K562 (cell line): ENCODE results near the gene NDUFS6. TPM values are rescaled to one million over a fixed set of nuclear protein-coding genes. Genes with fewer than 3 reads are reported as not detected.

Experiments used
- ATAC-seq: fragments of 200-7000 bp; cut with Tn5 transposase; 3 replicates; pipeline ENCODE4 v1.9.1; 2020; ENCODE audit warnings: moderate library complexity
- BruUV-seq: library from RNA; stranded (reverse); fragments of 400-500 nt; replicated peaks from 2 replicates; lab custom pipeline; 2021; lab: Mats Ljungman, UMichigan
- CTCF ChIA-PET: fragments of 300-600 bp; formaldehyde crosslinking; extraction: SDS; loops from one replicate; lab custom pipeline; 2021; ENCODE audit warnings: low intra/inter-chr PET ratio; lab: Yijun Ruan, JAX
- POLR2A ChIA-PET: fragments of 300-600, 350-650 bp; sonication (Branson Sonifier 250); formaldehyde crosslinking; extraction: SDS; loops from one replicate; lab custom pipeline; 2021; ENCODE audit warnings: antibody characterized with exemption, inconsistent platforms; lab: Yijun Ruan, JAX
- DNase-seq, 4 experiments: peaks; one replicate each; pipeline versions ENCODE4 v3.0.0 to v3.0.0-alpha.2; 2011 to 2018; ENCODE audit warnings: low spot score in 3 of 4, mixed read lengths in 3 of 4; ENCODE audit errors: extremely low read depth in 1 of 4
- FAIRE-seq: peaks from 2 replicates; lab custom pipeline; 2011; peaks lifted over from hg19 to GRCh38; lab: Jason Lieb, UNC
- H2AFZ ChIP-seq: 2 replicates; pipeline ENCODE4 v1.6.0; 2011; ENCODE audit warnings: low read depth, low read length, control low read depth, inconsistent platforms
- H3K27ac ChIP-seq: fragments of 200-600 bp; 3 replicates; pipeline ENCODE4 v1.8.0; 2011; ENCODE audit warnings: low read depth, mild to moderate bottlenecking, control low read depth, inconsistent platforms, low read length, moderate library complexity, mixed read lengths; ENCODE audit errors: extremely low read depth
- H3K27me3 ChIP-seq, 2 experiments: fragments of 300-600 bp in 1 of 2; 2 replicates in 1 of 2; 3 replicates in 1 of 2; pipeline versions ENCODE4 v1.6.0 to v1.8.0; 2011; ENCODE audit warnings: inconsistent platforms in 2 of 2, low read length in 2 of 2, mild to moderate bottlenecking in 1 of 2, mixed read lengths in 1 of 2, moderate library complexity in 1 of 2; ENCODE audit not compliant: control insufficient read depth in 2 of 2, insufficient read depth in 2 of 2
- H3K36me3 ChIP-seq: fragments of 300-600 bp; 3 replicates; pipeline ENCODE4 v1.8.0; 2011; ENCODE audit warnings: mild to moderate bottlenecking, low read length, inconsistent platforms; ENCODE audit not compliant: control insufficient read depth, insufficient read depth
- H3K4me1 ChIP-seq, 2 experiments: fragments of 200-600 bp in 1 of 2; replicated peaks in 1 of 2; 2 replicates in 1 of 2; 3 replicates in 1 of 2; pipeline versions ENCODE4 v1.5.1 to v1.8.0; 2011; ENCODE audit warnings: inconsistent platforms in 2 of 2, low read length in 2 of 2, mild to moderate bottlenecking in 1 of 2, mixed read lengths in 1 of 2, moderate library complexity in 1 of 2; ENCODE audit not compliant: control insufficient read depth in 2 of 2, insufficient read depth in 2 of 2
- H3K4me2 ChIP-seq: 2 replicates; pipeline ENCODE4 v1.6.1; 2011; ENCODE audit warnings: low read length, control low read depth, inconsistent platforms, mixed read lengths; ENCODE audit not compliant: insufficient read depth
- H3K4me3 ChIP-seq: fragments of 200-600 bp; sonication (generic), shearing (Covaris generic); 2 replicates; pipeline ENCODE4 v1.5.1; 2016; ENCODE audit warnings: control low read depth, inconsistent platforms
- H3K79me2 ChIP-seq: fragments of 200-600 bp; 3 replicates; pipeline ENCODE4 v1.8.0; 2011; ENCODE audit warnings: low read length, inconsistent platforms; ENCODE audit not compliant: control insufficient read depth, insufficient read depth
- H3K9ac ChIP-seq, 2 experiments: 2 replicates each; pipeline versions ENCODE4 v1.6.0 to v1.6.1; 2011; ENCODE audit warnings: low read depth in 2 of 2, low read length in 2 of 2, control low read depth in 1 of 2, inconsistent platforms in 1 of 2, mild to moderate bottlenecking in 1 of 2, mixed read lengths in 1 of 2; ENCODE audit not compliant: insufficient read depth in 1 of 2
- H3K9me1 ChIP-seq: one replicate; pipeline ENCODE4 v1.6.0; 2011; ENCODE audit warnings: inconsistent platforms, mild to moderate bottlenecking, low read length, moderate library complexity; ENCODE audit not compliant: control insufficient read depth, insufficient read depth
- H3K9me3 ChIP-seq: replicated peaks from 2 replicates; pipeline ENCODE4 v1.5.1; 2011; ENCODE audit warnings: low read depth, low read length, inconsistent platforms; ENCODE audit not compliant: control insufficient read depth, insufficient read depth
- H4K20me1 ChIP-seq: replicated peaks from 2 replicates; pipeline ENCODE4 v1.6.1; 2011; ENCODE audit warnings: low read length, inconsistent platforms, mixed read lengths; ENCODE audit not compliant: control insufficient read depth, insufficient read depth
- ELF4 ChIP-seq: fragments of 450-650 bp; formaldehyde crosslinking; IDR thresholded peaks from 2 replicates; pipeline ENCODE4 v1.4.0; 2022; ENCODE audit warnings: missing genetic modification characterization
- NFRKB ChIP-seq: fragments of 450-650 bp; IDR thresholded peaks from 2 replicates; pipeline ENCODE4 v1.6.1; 2016; ENCODE audit warnings: low read depth
- NRF1 ChIP-seq, 2 experiments: fragments of 450-650 bp; IDR thresholded peaks in 1 of 2; conservative IDR thresholded peaks in 1 of 2; 2 replicates each; pipeline ENCODE4 v1.6.1; 2014; ENCODE audit warnings: mild to moderate bottlenecking in 2 of 2
- PKNOX1 ChIP-seq: fragments of 450-650 bp; IDR thresholded peaks from 2 replicates; pipeline ENCODE4 v1.6.1; 2016
- POLR2G ChIP-seq: fragments of 200-400 bp; formaldehyde crosslinking; IDR thresholded peaks from 2 replicates; pipeline ENCODE4 v1.6.1; 2017; ENCODE audit warnings: low read depth, mild to moderate bottlenecking, antibody characterized with exemption, low read length, moderate library complexity
- PTRF ChIP-seq: fragments of 450-650 bp; IDR thresholded peaks from 2 replicates; pipeline ENCODE4 v1.6.1; 2016; ENCODE audit warnings: mild to moderate bottlenecking, missing genetic modification characterization, missing compliant biosample characterization
- SAFB ChIP-seq: fragments of 200-400 bp; formaldehyde crosslinking; IDR thresholded peaks from 2 replicates; pipeline ENCODE4 v1.6.1; 2017; ENCODE audit warnings: low read depth, low read length, borderline replicate concordance
- SMARCB1 ChIP-seq: IDR thresholded peaks from 2 replicates; pipeline ENCODE4 v1.6.1; 2011; ENCODE audit warnings: improper control_type of control experiment, low read depth; ENCODE audit not compliant: insufficient read length
- ZFP1 ChIP-seq: fragments of 450-650 bp; formaldehyde crosslinking; IDR thresholded peaks from 2 replicates; pipeline ENCODE4 v1.4.0; 2020; ENCODE audit warnings: mild to moderate bottlenecking, mixed read lengths
- ZNF224 ChIP-seq: sonication (generic); formaldehyde crosslinking; IDR thresholded peaks from 2 replicates; pipeline ENCODE4 v1.8.0; 2022; ENCODE audit warnings: mild to moderate bottlenecking, missing genetic modification reagents
- ZNF512 ChIP-seq: IDR thresholded peaks from 2 replicates; pipeline ENCODE4 v1.6.1; 2016; ENCODE audit warnings: missing genetic modification characterization, missing compliant biosample characterization
- ZNF707 ChIP-seq: fragments of 250-450 bp; sonication (Bioruptor Pico); conservative IDR thresholded peaks from 2 replicates; pipeline ENCODE4 v1.8.0; 2022; ENCODE audit warnings: inconsistent platforms, mild to moderate bottlenecking, moderate library complexity
- ZSCAN29 ChIP-seq: fragments of 450-650 bp; IDR thresholded peaks from 2 replicates; pipeline ENCODE4 v1.6.1; 2017
- WGBS: fragments of 100-300 bp; shearing (Covaris generic); methylation state at CpG from one replicate; pipeline ENCODE4 v1.1.6; 2016; ENCODE audit warnings: low coverage, mixed read lengths; ENCODE audit not compliant: insufficient coverage; ENCODE audit errors: missing lambda C conversion rate; 5-methylcytosine and 5-hydroxymethylcytosine counted together
- in situ Hi-C: fragments of 300-500 bp; cut with MboI; formaldehyde crosslinking; loops from 4 replicates; pipeline ENCODE4 v1.15.0; 2018; ENCODE audit warnings: inconsistent platforms, mixed read lengths
- intact Hi-C: fragments of 100-400 bp; cut with micrococcal nuclease; formaldehyde crosslinking; loops from 2 replicates; pipeline ENCODE4 v1.14.2; 2022
- polyA plus RNA-seq, 8 experiments: library from polyadenylated mRNA; depleted of rRNA in 4 of 8; stranded (reverse) in 5 of 8; unstranded in 3 of 8; fragments of >200 nt; fragmentation: Nextera tagmentation in 2 of 8; fragmentation: Illumina TruSeq in 1 of 8; extraction: Ambion mirVana in 2 of 8; extraction: Trizol in 1 of 8; gene quantifications; 2 replicates each; pipeline versions ENCODE4 v1.2.1 to v1.2.3, GENCODE V29; 2011 to 2014; ENCODE audit warnings: inconsistent platforms in 1 of 8, missing spikeins in 1 of 8
- total RNA-seq, 7 experiments: library from RNA; depleted of rRNA in 6 of 7; stranded (reverse); fragments of >200 nt in 6 of 7; fragmentation: Illumina TruSeq in 2 of 7; extraction: Trizol in 2 of 7; gene quantifications; 2 replicates each; pipeline versions ENCODE4 v1.2.1 to v1.2.3, GENCODE V29; 2011 to 2021; ENCODE audit warnings: low replicate concordance in 1 of 7
- TF ChIP-seq, protein P1 (sequence below): fragments of 200-800 bp; sonication (Bioruptor generic); IDR thresholded peaks from 2 replicates; pipeline ENCODE4 v1.6.1; 2017; ENCODE audit warnings: missing genetic modification characterization, missing compliant biosample characterization

The NDUFS6 gene
- total and polyA plus RNA-seq, 9 of the 15 experiments (the other 6 are each of a cell fraction or from before 2014, with no cell fraction given) = 36.1 to 291 (median 77.0) TPM

DNA sequence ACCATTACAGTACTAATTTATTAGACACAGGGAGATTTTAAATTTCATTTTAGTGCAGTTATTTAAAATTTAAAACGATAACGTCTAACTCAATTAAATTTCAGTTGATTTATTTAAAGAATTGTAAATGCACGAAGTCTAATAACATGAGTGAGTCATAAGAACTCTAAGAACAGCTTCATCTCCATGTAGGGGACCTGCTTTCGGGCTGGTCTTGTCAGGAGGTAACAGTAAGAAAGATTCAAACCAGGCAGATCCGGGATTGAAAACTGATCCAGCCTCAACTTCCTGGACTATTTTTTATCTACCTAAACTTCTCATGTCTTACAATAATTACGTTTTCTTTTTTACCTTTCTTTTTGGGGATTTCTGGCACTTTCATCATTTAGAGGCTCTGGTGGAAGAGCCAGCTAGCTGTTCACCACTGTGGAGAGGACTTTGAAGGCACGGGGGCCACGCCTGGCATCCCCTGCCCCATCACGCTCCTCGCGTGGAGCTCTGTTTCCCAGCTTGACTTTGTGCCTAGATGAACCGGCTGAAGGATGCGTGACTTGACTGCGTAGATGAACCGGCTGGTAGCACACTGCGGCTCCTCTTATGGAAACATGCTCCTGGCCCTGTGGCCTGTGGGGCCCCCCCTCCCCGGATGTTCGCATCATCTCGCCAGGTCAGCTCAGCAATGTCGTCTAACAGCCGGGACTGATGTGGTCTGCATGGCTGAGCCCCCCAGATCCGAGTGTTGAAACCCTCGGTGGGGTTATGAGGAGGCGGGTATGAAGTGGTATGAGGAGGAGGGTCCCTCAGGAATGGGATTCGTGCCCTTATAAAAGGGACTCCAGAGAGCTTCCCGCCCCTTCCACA, 26.0 kb downstream of the NDUFS6 start (continued):
- no peak for TF ChIP-seq ZFP1
- no peak for TF ChIP-seq PTRF
- no peak for TF ChIP-seq ELF4 (CRISPR knock-in tag)
- no peak for TF ChIP-seq PKNOX1
- no peak for TF ChIP-seq ZNF512 (tag)

DNA sequence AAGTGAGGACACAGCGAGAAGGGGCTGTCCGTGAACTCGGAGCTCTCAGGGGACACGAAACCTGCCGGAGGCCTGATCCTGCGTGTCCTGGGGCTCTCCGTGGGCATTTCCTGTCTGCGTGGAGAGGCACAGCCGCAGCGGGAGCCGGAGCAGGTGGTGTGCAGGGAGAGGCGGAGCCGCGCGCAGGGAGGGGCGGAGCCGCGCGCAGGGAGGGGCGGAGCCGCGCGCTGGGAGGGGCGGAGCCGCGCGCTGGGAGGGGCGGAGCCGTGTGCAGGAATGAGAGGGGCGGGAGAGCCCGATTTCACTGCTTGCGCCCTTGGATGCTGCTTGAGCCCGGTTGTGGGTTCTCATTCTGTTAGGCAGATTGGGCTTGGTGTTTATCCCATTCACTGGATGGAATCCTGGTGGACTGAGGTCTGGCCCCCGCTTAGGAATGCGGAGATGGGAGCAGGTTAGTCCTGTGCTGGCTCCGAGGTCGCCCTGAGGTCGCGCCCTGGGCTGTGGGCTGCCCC, 26.7 kb downstream of the NDUFS6 start:
- Histone ChIP-seq H3K9me1 (no peaks in the 10 kb centered on the region), H4K20me1 (peaks cover 10% of the 10 kb centered on the region; the same call in 1 of the 2 replicates), H3K79me2 (no peaks in the 10 kb centered on the region), H3K36me3 (peaks cover 44% of the 10 kb centered on the region; the same call in 2 of the 3 replicates), H3K27me3 (peaks cover 5 to 21% of the 10 kb centered on the region in 2 experiments; a peak in 3 of 5 replicates), H3K9ac (peak overlapping the region in 1 of 2 experiments; percentile 69; a peak in 1 of 4 replicates), H3K4me1 (peaks cover 0 to 23% of the 10 kb centered on the region in 2 experiments; a peak in 2 of 5 replicates), H3K4me3 (no peak overlapping the region), H2AFZ (0 out of 2 replicates have a peak overlapping the region, but pooled peaks have one; percentile 47), H3K27ac (no peak overlapping the region), H3K9me3 (no peaks in the 10 kb centered on the region), H3K4me2 (no peak overlapping the region)
- FAIRE-seq (peak; percentile 29), DNase-seq (peak; percentile 40 to 64 (median 58)), ATAC-seq (peak; percentile 91)
- ChIA-PET POLR2A (interaction anchor here (0.7 to 1.5 kb wide), 2 partner anchors 13 to 45 kb away, joined by 3 to 5 read pairs; no protein-coding TSS in a partner anchor), CTCF (no interaction called here)
- in situ Hi-C loops (no loop called here), intact Hi-C loops (no loop called here)
- no TSS peak for BruUV-seq
- WGBS = 61% methylated on average over 23 of the region's 39 CpGs
- TF ChIP-seq, protein P1, sequence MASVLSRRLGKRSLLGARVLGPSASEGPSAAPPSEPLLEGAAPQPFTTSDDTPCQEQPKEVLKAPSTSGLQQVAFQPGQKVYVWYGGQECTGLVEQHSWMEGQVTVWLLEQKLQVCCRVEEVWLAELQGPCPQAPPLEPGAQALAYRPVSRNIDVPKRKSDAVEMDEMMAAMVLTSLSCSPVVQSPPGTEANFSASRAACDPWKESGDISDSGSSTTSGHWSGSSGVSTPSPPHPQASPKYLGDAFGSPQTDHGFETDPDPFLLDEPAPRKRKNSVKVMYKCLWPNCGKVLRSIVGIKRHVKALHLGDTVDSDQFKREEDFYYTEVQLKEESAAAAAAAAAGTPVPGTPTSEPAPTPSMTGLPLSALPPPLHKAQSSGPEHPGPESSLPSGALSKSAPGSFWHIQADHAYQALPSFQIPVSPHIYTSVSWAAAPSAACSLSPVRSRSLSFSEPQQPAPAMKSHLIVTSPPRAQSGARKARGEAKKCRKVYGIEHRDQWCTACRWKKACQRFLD = no peak
- TF ChIP-seq POLR2G (0 out of 2 replicates have a peak, but pooled peaks have one; percentile 22), SAFB (peak; percentile 37; the same call in 1 of the 2 replicates), SMARCB1 (no peak), ZSCAN29 (no peak), NRF1 (conservative IDR thresholded peaks at IDR 0.05 in 1 of 2, IDR thresholded peaks at IDR 0.05 in 1 of 2) (peak; percentile 57 to 64), NFRKB (no peak), ZNF224 (CRISPR knock-in tag) (no peak), ZNF707 (CRISPR knock-in tag) (no peak)
